Heart left ventricle (tissue), 13 donors: ENCODE results near the gene GLB1L.

Experiments used
- CTCF ChIP-seq, 12 donors: fragments of 200-600 bp; sonication (generic) in 4 of 12; IDR thresholded peaks; one replicate each; pipeline versions ENCODE4 v1.5.0 to v1.8.0; 2018 to 2022; ENCODE audit warnings: antibody characterized with exemption in 12 of 12, mild to moderate bottlenecking in 5 of 12
- POLR2A ChIP-seq, 2 donors: fragments of 450-650 bp; IDR thresholded peaks; one replicate each; pipeline ENCODE4 v1.6.1; 2017; ENCODE audit warnings: antibody characterized with exemption in 2 of 2, mild to moderate bottlenecking in 2 of 2, moderate library complexity in 2 of 2
- donor health status: ischemic (EF 13 %, LVEDD 7.1; RV severe dilation, severe dysfunction).
- donor health status: DM: no; HTN: yes; CAD: no.
- donor health status: DM: no; HTN: no; CAD: no.
- donor health status: ischemic (EF 25% LVEDD 6.9; RV normal size, moderate dysfunction).
- donor health status: ischemic (EF 25% LVEDD 5.7; RV mildly dilated, moderate dysfunction).
- donor health status: ischemic (EF 35%, LVEDD 5.7; RV mildly dilated, moderate dysfunction).
- donor health status: nonischemic (EF 11% LVEDD 7.7; RV severe dilation, severe dysfunction).
- donor health status: DM: yes; HTN: yes; CAD: no.
- donor health status: PGD.
- donor health status: ischemic (EF 29% LVEDD 5.4; RV normal size, mild dysfunction).
- donor health status: nonischemic (EF 23%, LVEDD 6.1; RV moderate dilation, normal function).

- TF ChIP-seq CTCF (IDR thresholded peaks at IDR 0.05) = no peak
- TF ChIP-seq POLR2A (IDR thresholded peaks at IDR 0.05) = no peak
Observed at GRCh38 chr2:219270055-219270372, 24.8 kb upstream of the GLB1L start.
